GM08714 (cell line): ENCODE measurements around the gene RALB.
"Not testable (repeated sequence)": the region's sequence is repeated elsewhere in the genome, so short reads cannot be mapped to it uniquely, and the experiment has no call there.

Experiments
- H3K4me3 ChIP-seq: fragments of 200-500 bp; sonication (Bioruptor generic); 2 replicates; pipeline ENCODE4 v1.5.1; 2014; ENCODE audit warnings: mild to moderate bottlenecking, low read length, inconsistent platforms
- ZNF274 ChIP-seq: IDR thresholded peaks from 2 replicates; pipeline ENCODE4 v1.6.1; 2012; ENCODE audit warnings: mild to moderate bottlenecking, low read depth, low read length

The RALB gene

GRCh38 chr2:120231974-120232635, 20.5 kb upstream of the RALB start:
- no peak for TF ChIP-seq ZNF274
- peak overlapping the region; percentile 73 for H3K4me3 ChIP-seq

- no peak overlapping the region for H3K4me3 ChIP-seq
- no peak for TF ChIP-seq ZNF274
Measured at GRCh38 chr2:120233292-120233691, 19.4 kb upstream of the RALB start.

GRCh38 chr2:120235158-120235557, 17.5 kb upstream of the RALB start:
- not testable (repeated sequence) for H3K4me3 ChIP-seq

GRCh38 chr2:120235681-120236080, 17.0 kb upstream of the RALB start:
- no peak overlapping the region for H3K4me3 ChIP-seq
- TF ChIP-seq ZNF274 = no peak

DNA sequence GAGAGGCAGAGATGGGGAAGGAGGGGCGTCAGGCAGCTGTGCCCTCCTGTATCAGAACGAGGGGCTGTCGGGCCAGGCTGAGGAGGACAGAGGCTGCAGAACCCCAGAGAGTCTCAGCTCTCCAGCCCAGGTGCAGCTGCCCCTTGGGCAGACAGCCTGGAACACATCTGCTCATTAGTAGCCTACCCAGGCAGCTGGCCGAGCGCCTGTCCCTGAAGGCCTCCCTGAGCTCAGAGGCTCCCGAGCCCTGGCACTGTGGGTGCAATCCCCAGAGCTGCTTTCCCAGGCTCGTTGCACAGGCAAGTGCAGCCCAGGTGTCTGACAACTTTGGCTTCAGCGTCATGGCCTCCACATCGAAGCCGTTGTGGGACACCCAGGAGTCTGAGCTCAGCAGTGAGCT, 16.3 kb upstream of the RALB start:
- no peak for TF ChIP-seq ZNF274

GRCh38 chr2:120236791-120237190, 15.9 kb upstream of the RALB start:
- TF ChIP-seq ZNF274 = no peak
- H3K4me3 ChIP-seq = no peak overlapping the region

More for the DNA sequence above, 16.3 kb upstream of the RALB start:
- no peak overlapping the region for H3K4me3 ChIP-seq

GRCh38 chr2:120237491-120237902, 15.2 kb upstream of the RALB start:
- TF ChIP-seq ZNF274 = no peak
- no peak overlapping the region for H3K4me3 ChIP-seq

- H3K4me3 ChIP-seq = no peak overlapping the region
- no peak for TF ChIP-seq ZNF274
Measured at GRCh38 chr2:120238728-120239487, 13.7 kb upstream of the RALB start.

DNA sequence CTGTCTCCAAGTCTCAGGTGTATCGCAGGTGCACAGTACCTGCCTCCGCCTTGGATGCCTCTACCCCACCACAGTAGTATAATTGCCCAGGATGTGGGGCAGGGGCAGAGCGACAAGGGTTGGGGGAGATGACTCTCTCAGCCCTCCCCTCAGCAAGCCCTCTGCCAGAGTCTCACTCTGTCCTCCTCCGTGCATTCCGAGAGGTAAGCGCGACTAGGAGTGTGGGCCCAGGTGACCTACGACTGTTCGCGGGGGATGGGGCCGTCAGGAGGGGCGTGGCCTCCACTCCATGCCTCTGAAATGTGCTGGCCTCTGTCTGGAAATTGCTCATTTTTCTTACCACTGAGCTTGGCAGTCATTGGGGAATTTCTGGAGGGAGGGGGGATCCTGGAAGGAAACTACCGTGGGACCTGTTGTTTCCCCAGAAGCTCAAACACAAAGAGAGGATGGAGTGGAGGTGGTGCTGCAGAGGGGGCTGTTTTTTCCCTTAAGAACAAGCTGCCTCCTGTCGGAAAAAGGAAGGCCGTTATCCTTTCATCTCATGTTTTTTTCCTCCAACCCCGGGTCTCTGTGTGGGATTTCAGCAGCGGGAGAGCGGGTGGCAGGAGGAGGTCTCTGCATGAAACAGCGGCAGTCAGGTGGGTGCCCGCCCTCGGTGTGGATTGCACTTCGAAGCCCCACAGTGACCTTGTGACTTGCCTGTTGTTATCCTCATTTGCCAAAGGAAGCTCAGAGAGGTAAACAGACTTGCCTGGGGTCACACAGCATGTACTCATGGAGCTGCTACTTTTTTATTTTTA, 13.0 kb upstream of the RALB start:
- H3K4me3 ChIP-seq = no peak overlapping the region
- no peak for TF ChIP-seq ZNF274

DNA sequence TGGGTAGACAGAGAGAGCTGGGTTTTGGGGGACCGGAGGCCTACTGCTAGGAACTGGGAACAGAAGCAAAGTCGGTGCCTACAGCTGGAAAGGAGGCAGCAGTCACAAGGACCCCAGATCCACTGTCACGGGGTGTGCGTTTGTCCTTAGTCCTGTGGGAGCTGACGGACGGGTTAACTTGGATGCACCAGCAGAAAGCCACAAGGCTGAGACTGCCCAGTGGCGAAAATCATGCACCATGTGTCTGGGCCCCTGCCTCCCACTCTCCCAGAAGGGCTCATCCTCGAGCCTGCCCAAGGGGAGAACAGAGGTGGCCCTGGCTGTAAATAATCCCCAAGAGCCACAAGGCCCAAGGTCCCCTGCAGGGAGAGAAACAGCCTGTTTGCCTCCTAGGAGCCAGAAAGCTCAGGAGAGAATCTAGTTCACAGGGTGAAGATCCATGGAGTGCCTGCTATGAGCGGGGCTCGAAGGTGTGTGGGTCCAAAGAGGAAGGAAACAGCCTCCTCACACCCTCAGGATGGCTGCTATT, 11.7 kb upstream of the RALB start:
- TF ChIP-seq ZNF274 = no peak
- no peak overlapping the region for H3K4me3 ChIP-seq

DNA sequence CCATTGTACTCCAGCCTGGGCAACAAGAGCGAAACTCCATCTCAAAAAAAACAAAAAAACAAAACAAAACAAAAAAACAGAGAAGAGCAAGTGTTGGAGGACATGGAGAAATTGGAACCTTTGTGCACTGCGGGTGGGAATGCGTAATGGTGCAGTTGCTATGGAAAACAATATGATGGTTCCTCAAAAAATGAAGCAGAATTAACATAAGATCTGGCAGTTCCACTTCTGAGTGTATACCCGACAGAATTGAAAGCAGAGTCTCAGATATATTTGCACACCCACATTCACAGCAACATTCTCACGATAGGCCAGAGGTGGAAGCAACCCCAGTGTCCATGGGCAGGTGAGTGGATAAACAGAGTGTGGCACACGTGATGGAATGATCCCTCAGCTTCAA, 11.0 kb upstream of the RALB start:
- TF ChIP-seq ZNF274 = no peak
- H3K4me3 ChIP-seq = no peak overlapping the region

- H3K4me3 ChIP-seq = no peak overlapping the region
- no peak for TF ChIP-seq ZNF274
Measured at GRCh38 chr2:120243211-120243610, 9.4 kb upstream of the RALB start.

DNA sequence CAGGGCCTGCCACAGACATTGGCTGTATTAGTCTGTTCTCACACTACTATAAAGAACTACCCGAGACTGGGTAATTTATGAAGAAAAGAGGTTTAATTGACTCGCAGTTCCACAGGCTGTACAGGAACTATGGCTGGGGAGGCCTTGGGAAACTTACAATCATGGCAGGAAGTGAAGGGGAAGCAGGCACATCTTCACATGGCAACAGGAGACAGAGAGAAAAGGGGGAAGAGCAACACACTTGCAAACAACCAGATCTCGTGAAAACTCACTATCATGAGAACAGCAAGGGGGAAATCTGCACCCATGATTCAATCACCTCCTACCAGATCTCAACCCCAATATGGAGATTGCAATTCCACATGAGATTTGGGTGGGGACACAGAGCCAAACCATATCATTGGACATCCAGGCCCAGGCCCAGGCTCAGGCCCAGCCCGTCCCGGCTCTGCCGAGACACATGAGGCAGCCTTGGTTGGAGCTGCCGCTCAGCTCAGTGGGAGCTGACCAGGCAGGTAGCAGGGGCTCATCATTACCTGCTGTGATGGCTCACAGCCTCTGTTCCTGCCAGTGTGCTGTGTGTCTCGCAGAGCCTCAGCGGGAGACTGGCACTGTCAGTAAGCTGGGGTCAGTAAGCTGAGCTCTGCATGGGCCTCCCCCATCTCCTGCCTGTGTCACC, 8.6 kb upstream of the RALB start:
- no peak for TF ChIP-seq ZNF274
- no peak overlapping the region for H3K4me3 ChIP-seq
